Measurements from ENCODE around the gene CASP10. TPM values are rescaled to one million over a fixed set of nuclear protein-coding genes. Genes with fewer than 3 reads are reported as not detected.

The CASP10 gene
- total RNA-seq, 2 donors from 2014 or later, result 3.0 to 6.0 TPM

DNA sequence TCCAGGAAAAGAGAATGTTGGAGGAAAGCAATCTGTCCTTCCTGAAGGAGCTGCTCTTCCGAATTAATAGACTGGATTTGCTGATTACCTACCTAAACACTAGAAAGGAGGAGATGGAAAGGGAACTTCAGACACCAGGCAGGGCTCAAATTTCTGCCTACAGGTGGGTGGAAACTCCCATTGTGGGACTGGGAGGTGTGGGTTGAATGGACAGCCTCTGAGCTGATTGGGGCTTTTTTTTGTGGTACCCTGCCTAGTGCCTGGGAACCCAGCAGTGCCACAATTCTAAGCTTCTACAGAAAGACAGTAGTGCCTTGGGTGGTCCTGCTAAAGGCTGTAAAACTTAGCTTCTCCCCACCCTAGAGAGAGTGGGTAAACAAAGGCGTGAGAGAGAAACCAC lies 83.7 kb downstream of the CASP10 start:
- TF ChIP-seq CTCF (IDR thresholded peaks at IDR 0.05) (no peak), POLR2A (IDR thresholded peaks at IDR 0.05) (no peak)
- Histone ChIP-seq H3K4me1 (no peaks in the 10 kb centered on the region), H3K36me3 (replicated peaks in 1 of 2; ENCODE audit: insufficient read depth in 1 of 2, low read depth in 2 of 2) (no peaks in the 10 kb centered on the region), H3K27ac (no peak overlapping the region), H3K27me3 (no peaks in the 10 kb centered on the region), H3K4me3 (no peak overlapping the region), H3K9me3 (no peaks in the 10 kb centered on the region)
- intact Hi-C loops (cut with DNase I), result no loop called here
- ATAC-seq (no peak), DNase-seq (no peak)
- 75 to 86% methylated on average over 2 of the region's 2 CpGs for WGBS, 2 donors

GRCh38 chr2:201267278-201268030 lies 84.5 kb downstream of the CASP10 start:
- WGBS, 2 donors, result 88 to 90% methylated on average over 12 of the region's 12 CpGs
- intact Hi-C loops (cut with DNase I), result no loop called here

GRCh38 chr2:201269764-201270163 lies 86.8 kb downstream of the CASP10 start:
- DNase-seq (no peak), ATAC-seq (no peak)
- Histone ChIP-seq H3K9me3 (no peaks in the 10 kb centered on the region), H3K27me3 (no peaks in the 10 kb centered on the region), H3K27ac (no peak overlapping the region), H3K4me3 (no peak overlapping the region), H3K36me3 (replicated peaks in 1 of 2; ENCODE audit: insufficient read depth in 1 of 2, low read depth in 2 of 2) (peaks cover 0 to 3% of the 10 kb centered on the region in 2 donors), H3K4me1 (no peaks in the 10 kb centered on the region)
- intact Hi-C loops (cut with DNase I), result no loop called here
- TF ChIP-seq POLR2A (IDR thresholded peaks at IDR 0.05), result no peak
- no peak for TF ChIP-seq CTCF (IDR thresholded peaks at IDR 0.05)
- WGBS, 2 donors, result 91 to 96% methylated on average over 2 of the region's 2 CpGs

More at GRCh38 chr2:201267278-201268030, 84.5 kb downstream of the CASP10 start:
- H3K9me3 ChIP-seq, result no peaks in the 10 kb centered on the region
- no peaks in the 10 kb centered on the region for H3K36me3 ChIP-seq (replicated peaks in 1 of 2; ENCODE audit: insufficient read depth in 1 of 2, low read depth in 2 of 2)
- ATAC-seq, result no peak
- no peak overlapping the region for H3K27ac ChIP-seq
- no peaks in the 10 kb centered on the region for H3K27me3 ChIP-seq
- no peak overlapping the region for H3K4me3 ChIP-seq
- TF ChIP-seq CTCF (IDR thresholded peaks at IDR 0.05) (no peak), POLR2A (IDR thresholded peaks at IDR 0.05) (no peak)
- no peaks in the 10 kb centered on the region for H3K4me1 ChIP-seq
- DNase-seq, result no peak

- Histone ChIP-seq H3K4me1 (no peaks in the 10 kb centered on the region), H3K27ac (no peak overlapping the region), H3K27me3 (no peaks in the 10 kb centered on the region), H3K9me3 (no peaks in the 10 kb centered on the region), H3K36me3 (replicated peaks in 1 of 2; ENCODE audit: insufficient read depth in 1 of 2, low read depth in 2 of 2) (peaks cover 0 to 3% of the 10 kb centered on the region in 2 donors), H3K4me3 (no peak overlapping the region)
- DNase-seq (no peak), ATAC-seq (no peak)
- no peak for TF ChIP-seq POLR2A (IDR thresholded peaks at IDR 0.05)
- 92 to 94% methylated on average over 6 to 9 of the region's 9 CpGs for WGBS, 2 donors
- intact Hi-C loops (cut with DNase I), result no loop called here
Measured at GRCh38 chr2:201270293-201271001, 87.5 kb downstream of the CASP10 start.

DNA sequence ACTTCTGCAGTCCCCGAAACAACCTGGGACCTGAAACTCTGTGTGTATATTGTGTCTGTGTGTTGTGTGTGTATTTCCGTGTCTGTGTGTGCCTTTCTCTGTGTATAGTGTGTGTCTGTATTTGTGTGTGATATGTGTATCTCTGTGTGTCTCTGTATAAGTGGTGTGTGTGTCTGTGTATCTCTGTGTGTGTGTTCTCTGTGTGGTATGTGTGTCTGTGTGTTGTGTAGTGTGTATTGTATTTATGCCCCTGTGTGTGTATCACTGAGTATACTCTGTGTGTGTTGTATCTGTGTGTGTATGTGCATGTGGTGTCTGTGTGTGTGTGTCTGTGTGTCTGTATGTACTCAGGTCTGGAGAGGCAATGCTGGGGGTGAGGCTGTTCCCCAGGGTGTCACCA lies 89.0 kb downstream of the CASP10 start:
- no peak overlapping the region for H3K4me3 ChIP-seq
- peaks cover 0 to 3% of the 10 kb centered on the region in 2 donors for H3K36me3 ChIP-seq (replicated peaks in 1 of 2; ENCODE audit: insufficient read depth in 1 of 2, low read depth in 2 of 2)
- no peak overlapping the region for H3K27ac ChIP-seq
- intact Hi-C loops (cut with DNase I), result no loop called here
- 86 to 94% methylated on average over 2 of the region's 2 CpGs for WGBS, 2 donors
- no peaks in the 10 kb centered on the region for H3K9me3 ChIP-seq
- no peak for TF ChIP-seq POLR2A (IDR thresholded peaks at IDR 0.05)
- TF ChIP-seq CTCF (IDR thresholded peaks at IDR 0.05), result no peak
- no peak for ATAC-seq
- no peaks in the 10 kb centered on the region for H3K4me1 ChIP-seq
- DNase-seq, result no peak
- no peaks in the 10 kb centered on the region for H3K27me3 ChIP-seq
